ENCODE results near the gene FLYWCH2. TPM values are rescaled to one million over a fixed set of nuclear protein-coding genes. Genes with fewer than 3 reads are reported as not detected.

FLYWCH2 gene
- total RNA-seq, 1 donor = 38.7 TPM

DNA sequence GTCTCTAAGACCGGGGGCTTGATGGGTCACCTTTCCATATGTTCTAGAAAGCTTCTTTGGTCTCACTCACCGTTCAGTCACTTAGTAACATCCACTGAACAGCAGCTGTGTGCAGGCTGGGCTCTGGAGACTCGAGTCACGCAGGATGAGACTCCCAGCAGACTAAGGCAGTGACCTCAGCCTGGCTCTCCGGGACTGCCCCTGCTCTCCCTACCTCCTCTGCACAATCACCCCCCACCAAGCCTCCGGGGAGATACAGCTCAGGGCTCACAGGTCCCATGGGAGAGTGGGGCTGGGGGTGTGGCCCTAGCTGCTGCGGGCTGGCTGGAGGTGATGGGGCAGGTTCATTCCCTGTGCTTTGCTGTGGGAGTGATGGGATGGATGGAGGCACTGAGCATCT, 14.1 kb downstream of the FLYWCH2 start:
- peak; percentile 84 for DNase-seq (ENCODE audit: insufficient read length, low spot score, missing footprints)
- no peaks in the 10 kb centered on the region for H3K9me3 ChIP-seq (ENCODE audit: low read depth, low read length)
- no peak overlapping the region for H2AFZ ChIP-seq (ENCODE audit: low read length)
- H4K20me1 ChIP-seq (ENCODE audit: insufficient read depth, low read length) = peaks cover 25% of the 10 kb centered on the region
- peaks cover 12% of the 10 kb centered on the region for H3K4me1 ChIP-seq (ENCODE audit: insufficient read depth, low read length)
- H3K4me3 ChIP-seq (ENCODE audit: insufficient read depth, low read length) = no peak overlapping the region
- no peaks in the 10 kb centered on the region for H3K27me3 ChIP-seq (ENCODE audit: insufficient read depth, low read length)
- peak overlapping the region; percentile 48 for H3K27ac ChIP-seq (ENCODE audit: low read depth, low read length)
- peaks cover 11% of the 10 kb centered on the region for H3K36me3 ChIP-seq (ENCODE audit: insufficient read depth, low read length)
- TF ChIP-seq, protein P1, sequence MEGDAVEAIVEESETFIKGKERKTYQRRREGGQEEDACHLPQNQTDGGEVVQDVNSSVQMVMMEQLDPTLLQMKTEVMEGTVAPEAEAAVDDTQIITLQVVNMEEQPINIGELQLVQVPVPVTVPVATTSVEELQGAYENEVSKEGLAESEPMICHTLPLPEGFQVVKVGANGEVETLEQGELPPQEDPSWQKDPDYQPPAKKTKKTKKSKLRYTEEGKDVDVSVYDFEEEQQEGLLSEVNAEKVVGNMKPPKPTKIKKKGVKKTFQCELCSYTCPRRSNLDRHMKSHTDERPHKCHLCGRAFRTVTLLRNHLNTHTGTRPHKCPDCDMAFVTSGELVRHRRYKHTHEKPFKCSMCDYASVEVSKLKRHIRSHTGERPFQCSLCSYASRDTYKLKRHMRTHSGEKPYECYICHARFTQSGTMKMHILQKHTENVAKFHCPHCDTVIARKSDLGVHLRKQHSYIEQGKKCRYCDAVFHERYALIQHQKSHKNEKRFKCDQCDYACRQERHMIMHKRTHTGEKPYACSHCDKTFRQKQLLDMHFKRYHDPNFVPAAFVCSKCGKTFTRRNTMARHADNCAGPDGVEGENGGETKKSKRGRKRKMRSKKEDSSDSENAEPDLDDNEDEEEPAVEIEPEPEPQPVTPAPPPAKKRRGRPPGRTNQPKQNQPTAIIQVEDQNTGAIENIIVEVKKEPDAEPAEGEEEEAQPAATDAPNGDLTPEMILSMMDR (IDR thresholded peaks at IDR 0.05; ENCODE audit: extremely low read depth, low read depth, low read length) = no peak
- H3K79me2 ChIP-seq (ENCODE audit: insufficient read depth, low read length) = peaks cover 17% of the 10 kb centered on the region
- H3K4me2 ChIP-seq (ENCODE audit: insufficient read depth, low read length) = no peak overlapping the region

DNA sequence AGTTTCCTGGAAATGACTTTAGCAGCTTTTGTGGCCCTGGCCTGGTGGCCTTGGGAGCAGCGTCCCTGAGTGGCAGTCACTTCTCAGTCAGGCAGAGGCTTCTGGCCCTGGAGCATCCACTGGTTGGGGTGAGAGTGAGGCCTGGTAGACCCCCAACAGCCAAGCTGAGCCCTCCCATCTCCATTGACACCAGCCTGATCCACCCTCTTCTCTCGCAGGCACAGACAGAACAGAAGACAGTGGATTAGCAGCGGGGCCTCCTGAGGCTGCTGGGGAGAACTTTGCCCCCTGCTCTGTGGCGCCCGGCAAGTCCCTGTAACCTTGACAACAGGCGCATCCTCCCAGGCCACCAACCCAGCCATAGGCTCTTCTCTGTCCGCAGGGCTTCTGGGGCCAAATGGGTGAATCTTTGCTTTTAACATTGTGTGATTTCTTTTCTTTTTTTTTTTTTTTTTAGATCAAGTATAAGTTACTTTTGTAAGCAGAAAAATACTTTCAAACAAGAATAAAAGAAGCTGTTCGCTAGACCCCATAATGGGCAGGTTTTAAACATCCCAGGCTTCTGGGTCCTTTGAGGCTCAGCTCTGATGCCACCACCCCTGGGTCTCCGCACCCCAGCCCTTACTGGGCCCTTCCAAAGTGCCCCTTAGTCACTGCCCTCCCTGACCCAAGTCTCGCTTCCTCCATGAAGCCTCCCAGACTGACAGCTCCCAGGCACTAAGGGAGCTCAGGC, 16.0 kb downstream of the FLYWCH2 start:
- peak; percentile 56 for DNase-seq (ENCODE audit: insufficient read length, low spot score, missing footprints)

DNA sequence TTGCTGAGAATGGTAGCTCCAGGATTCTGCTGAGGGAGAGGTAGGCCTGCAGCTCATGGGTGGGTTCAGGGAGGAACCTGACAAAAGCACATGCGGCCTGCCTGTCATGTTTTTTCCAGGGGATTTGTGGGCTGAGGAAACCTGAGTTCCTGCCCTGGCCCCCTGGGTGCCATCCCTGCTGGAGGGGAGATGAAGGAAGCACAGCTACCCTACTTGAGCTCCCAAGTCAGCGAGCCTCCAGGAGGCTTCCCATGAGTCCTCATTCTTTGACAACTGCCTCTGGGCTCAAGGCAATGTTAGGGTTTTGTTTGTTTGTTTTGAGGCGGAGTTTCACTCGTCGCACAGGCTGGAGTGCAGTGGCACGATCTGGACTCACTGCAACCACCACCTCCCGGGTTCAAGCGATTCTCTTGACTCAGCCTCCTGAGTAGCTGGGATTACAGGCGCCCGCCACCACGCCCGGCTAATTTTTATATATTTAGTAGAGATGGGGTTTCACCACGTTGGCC, 16.6 kb downstream of the FLYWCH2 start:
- Histone ChIP-seq H3K27me3 (ENCODE audit: insufficient read depth, low read length) (no peaks in the 10 kb centered on the region), H3K79me2 (ENCODE audit: insufficient read depth, low read length) (peaks cover 4% of the 10 kb centered on the region), H3K27ac (ENCODE audit: low read depth, low read length) (no peak overlapping the region), H4K20me1 (ENCODE audit: insufficient read depth, low read length) (peaks cover 21% of the 10 kb centered on the region), H3K9me3 (ENCODE audit: low read depth, low read length) (no peaks in the 10 kb centered on the region), H2AFZ (ENCODE audit: low read length) (no peak overlapping the region), H3K4me2 (ENCODE audit: insufficient read depth, low read length) (no peak overlapping the region), H3K4me3 (ENCODE audit: insufficient read depth, low read length) (no peak overlapping the region), H3K4me1 (ENCODE audit: insufficient read depth, low read length) (peaks cover 16% of the 10 kb centered on the region), H3K36me3 (ENCODE audit: insufficient read depth, low read length) (peaks cover 11% of the 10 kb centered on the region)
- TF ChIP-seq, protein P1 (IDR thresholded peaks at IDR 0.05; ENCODE audit: extremely low read depth, low read depth, low read length) = no peak
- no peak for DNase-seq (ENCODE audit: insufficient read length, low spot score, missing footprints)

More for the DNA sequence above, 16.0 kb downstream of the FLYWCH2 start:
- Histone ChIP-seq H3K27ac (ENCODE audit: low read depth, low read length) (no peak overlapping the region), H3K4me2 (ENCODE audit: insufficient read depth, low read length) (no peak overlapping the region), H3K27me3 (ENCODE audit: insufficient read depth, low read length) (no peaks in the 10 kb centered on the region), H3K79me2 (ENCODE audit: insufficient read depth, low read length) (peaks cover 10% of the 10 kb centered on the region), H3K9me3 (ENCODE audit: low read depth, low read length) (no peaks in the 10 kb centered on the region), H4K20me1 (ENCODE audit: insufficient read depth, low read length) (peaks cover 21% of the 10 kb centered on the region), H3K4me3 (ENCODE audit: insufficient read depth, low read length) (no peak overlapping the region), H2AFZ (ENCODE audit: low read length) (no peak overlapping the region), H3K36me3 (ENCODE audit: insufficient read depth, low read length) (peaks cover 11% of the 10 kb centered on the region), H3K4me1 (ENCODE audit: insufficient read depth, low read length) (peaks cover 15% of the 10 kb centered on the region)
- TF ChIP-seq, protein P1 (IDR thresholded peaks at IDR 0.05; ENCODE audit: extremely low read depth, low read depth, low read length) = no peak

DNA sequence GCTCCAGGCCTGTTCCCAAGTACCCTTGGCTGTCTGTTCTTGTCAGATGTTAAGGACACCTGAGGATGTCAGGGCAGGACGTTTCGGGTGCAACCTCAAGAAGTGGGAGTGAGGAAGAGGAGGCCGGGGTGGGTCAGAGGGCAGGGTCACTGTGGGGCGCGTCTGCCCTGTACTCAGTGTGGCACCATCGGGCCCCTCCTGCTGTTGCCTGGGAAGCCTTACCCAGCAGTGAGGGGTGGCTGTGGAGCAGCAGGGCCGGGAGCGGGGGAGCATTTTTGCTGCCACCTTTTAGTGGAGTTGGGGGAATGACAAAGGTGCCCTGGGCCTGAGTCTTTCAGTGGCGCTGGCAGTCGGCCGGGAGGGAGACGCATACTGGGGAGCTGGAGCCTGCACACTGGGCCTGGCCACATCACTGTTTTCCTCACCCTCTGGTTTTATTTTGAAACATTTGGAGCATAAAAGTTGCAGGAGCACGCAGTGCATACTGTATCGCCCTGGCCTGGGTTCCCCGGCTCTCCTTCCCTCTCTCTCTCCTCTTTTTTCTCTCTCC, 17.6 kb downstream of the FLYWCH2 start:
- H3K27me3 ChIP-seq (ENCODE audit: insufficient read depth, low read length) = no peaks in the 10 kb centered on the region
- H3K36me3 ChIP-seq (ENCODE audit: insufficient read depth, low read length) = peaks cover 11% of the 10 kb centered on the region
- peaks cover 19% of the 10 kb centered on the region for H4K20me1 ChIP-seq (ENCODE audit: insufficient read depth, low read length)
- no peak overlapping the region for H2AFZ ChIP-seq (ENCODE audit: low read length)
- H3K79me2 ChIP-seq (ENCODE audit: insufficient read depth, low read length) = no peaks in the 10 kb centered on the region
- TF ChIP-seq, protein P1 (IDR thresholded peaks at IDR 0.05; ENCODE audit: extremely low read depth, low read depth, low read length) = no peak
- peaks cover 14% of the 10 kb centered on the region for H3K4me1 ChIP-seq (ENCODE audit: insufficient read depth, low read length)
- peak; percentile 72 for DNase-seq (ENCODE audit: insufficient read length, low spot score, missing footprints)
- H3K4me2 ChIP-seq (ENCODE audit: insufficient read depth, low read length) = no peak overlapping the region
- no peaks in the 10 kb centered on the region for H3K9me3 ChIP-seq (ENCODE audit: low read depth, low read length)
- no peak overlapping the region for H3K4me3 ChIP-seq (ENCODE audit: insufficient read depth, low read length)
- H3K27ac ChIP-seq (ENCODE audit: low read depth, low read length) = no peak overlapping the region

All from osteoblast (primary cell).